Keratinocyte (primary cell): ENCODE measurements around the gene MYORG.

Experiments used
- CTCF ChIP-seq, 3 experiments: IDR thresholded peaks in 1 of 3; conservative IDR thresholded peaks in 1 of 3; optimal IDR thresholded peaks in 1 of 3; 2 replicates in 2 of 3; 3 replicates in 1 of 3; pipeline versions ENCODE3 to v1.5.1; 2011; ENCODE audit warnings: low read length in 3 of 3, mild to moderate bottlenecking in 3 of 3, moderate library complexity in 2 of 3, control low read depth in 1 of 3, inconsistent platforms in 1 of 3; ENCODE audit not compliant: insufficient read depth in 2 of 3; ENCODE audit errors: extremely low read depth in 1 of 3
- EZH2 ChIP-seq: IDR thresholded peaks from one replicate; pipeline ENCODE4 v1.6.1; 2012; ENCODE audit warnings: inconsistent platforms, mild to moderate bottlenecking, low read length, moderate library complexity

GRCh38 chr9:34370335-34370969, 6.2 kb downstream of the MYORG start:
- TF ChIP-seq EZH2 (no peak), CTCF (optimal IDR thresholded peaks at IDR 0.05 in 1 of 3, IDR thresholded peaks at IDR 0.05 in 1 of 3, conservative IDR thresholded peaks at IDR 0.05 in 1 of 3; ENCODE audit: extremely low read depth in 1 of 3, insufficient read depth in 2 of 3, low read length in 3 of 3) (no peak)
